GM23338 (cell line): Measurements from ENCODE around the gene ZFYVE28. TPM values are rescaled to one million over a fixed set of nuclear protein-coding genes. Genes with fewer than 3 reads are reported as not detected.

Source experiments
- ATAC-seq: fragments of 200-7000 bp; cut with Tn5 transposase; 3 replicates; pipeline ENCODE4 v1.9.1; 2020
- DNase-seq: peaks from one replicate; pipeline ENCODE4 v3.0.0-alpha.2; 2015; ENCODE audit warnings: low spot score
- H2AFZ ChIP-seq: fragments of 200-600 bp; sonication (generic); 2 replicates; pipeline ENCODE4 v1.8.0; 2016; ENCODE audit warnings: antibody characterized with exemption, mild to moderate bottlenecking, moderate library complexity
- H3F3A ChIP-seq: fragments of 200-600 bp; sonication (generic); replicated peaks from 2 replicates; pipeline ENCODE4 v1.8.0; 2017; ENCODE audit warnings: antibody characterized with exemption, mixed run types, low read depth
- H3K27ac ChIP-seq: fragments of 200-600 bp; sonication (generic); 2 replicates; pipeline ENCODE4 v1.6.1; 2016; ENCODE audit warnings: low read depth
- H3K27me3 ChIP-seq: fragments of 200-600 bp; sonication (generic); 2 replicates; pipeline ENCODE4 v1.8.0; 2016; ENCODE audit warnings: mild to moderate bottlenecking, mixed run types, moderate library complexity; ENCODE audit not compliant: insufficient read depth
- H3K36me3 ChIP-seq: fragments of 200-600 bp; sonication (generic); 2 replicates; pipeline ENCODE4 v1.8.0; 2016; ENCODE audit warnings: mild to moderate bottlenecking; ENCODE audit not compliant: insufficient read depth
- H3K4me1 ChIP-seq: fragments of 200-600 bp; sonication (generic); 2 replicates; pipeline ENCODE4 v1.8.0; 2016; ENCODE audit warnings: mild to moderate bottlenecking, moderate library complexity; ENCODE audit not compliant: insufficient read depth
- H3K4me2 ChIP-seq: fragments of 200-600 bp; sonication (generic); 2 replicates; pipeline ENCODE4 v1.7.1; 2017; ENCODE audit warnings: mixed run types
- H3K4me3 ChIP-seq: fragments of 200-600 bp; sonication (generic); 2 replicates; pipeline ENCODE4 v1.6.1; 2016; ENCODE audit warnings: mixed run types
- H3K79me2 ChIP-seq: fragments of 200-600 bp; sonication (generic); replicated peaks from 2 replicates; pipeline ENCODE4 v1.8.0; 2017; ENCODE audit warnings: mild to moderate bottlenecking; ENCODE audit not compliant: insufficient read depth
- H3K9me2 ChIP-seq: fragments of 200-600 bp; sonication (generic); 2 replicates; pipeline ENCODE4 v1.8.0; 2017; ENCODE audit not compliant: insufficient read depth
- H4K20me1 ChIP-seq: fragments of 200-600 bp; sonication (generic); replicated peaks from 2 replicates; pipeline ENCODE4 v1.8.0; 2017; ENCODE audit warnings: mild to moderate bottlenecking; ENCODE audit not compliant: insufficient read depth
- H3K27ac Mint-ChIP-seq: 2 replicates; pipeline ENCODE4 v1.8.0; 2020; ENCODE audit warnings: inconsistent platforms, mild to moderate bottlenecking, moderate library complexity, mixed read lengths
- H3K27me3 Mint-ChIP-seq: 3 replicates; pipeline ENCODE4 v1.8.0; 2022; ENCODE audit warnings: low read depth, mild to moderate bottlenecking, moderate library complexity, mixed read lengths, inconsistent platforms; ENCODE audit not compliant: insufficient read depth, poor library complexity
- H3K36me3 Mint-ChIP-seq: 3 replicates; pipeline ENCODE4 v1.8.0; 2021; ENCODE audit warnings: low read depth, mild to moderate bottlenecking, inconsistent platforms, moderate library complexity, mixed read lengths
- H3K4me1 Mint-ChIP-seq: 3 replicates; pipeline ENCODE4 v1.8.0; 2020; ENCODE audit warnings: mild to moderate bottlenecking, inconsistent platforms, mixed read lengths
- H3K4me3 Mint-ChIP-seq: 3 replicates; pipeline ENCODE4 v1.8.0; 2021; ENCODE audit warnings: moderate library complexity, mild to moderate bottlenecking, inconsistent platforms, mixed read lengths
- H3K9me3 Mint-ChIP-seq: 3 replicates; pipeline ENCODE4 v1.8.0; 2020; ENCODE audit warnings: moderate library complexity, mild to moderate bottlenecking, inconsistent platforms, mixed read lengths
- STAT1 ChIP-seq: IDR thresholded peaks from one replicate; pipeline ENCODE4 v1.6.1; 2016; ENCODE audit warnings: antibody characterized with exemption; ENCODE audit not compliant: unreplicated experiment
- polyA plus RNA-seq: library from polyadenylated mRNA; unstranded; fragments of >200 nt; fragmentation: Nextera tagmentation; extraction: Ambion mirVana; gene quantifications from 2 replicates; pipeline ENCODE4 v1.2.1, GENCODE V29; 2016
- total RNA-seq: library from RNA; depleted of rRNA; stranded (reverse); fragments of >200 nt; shearing (Covaris generic); gene quantifications from 2 replicates; pipeline ENCODE4 v1.2.3, GENCODE V29; 2014
- TF ChIP-seq, protein P1 (sequence below): fragments of 250-450 bp; sonication (Bioruptor Pico); IDR thresholded peaks from 2 replicates; pipeline ENCODE4 v1.5.0; 2020; ENCODE audit warnings: mild to moderate bottlenecking, moderate library complexity
- TF ChIP-seq, protein P2 (sequence below), 2 experiments: fragments of 200-600 bp in 1 of 2; sonication (generic) in 1 of 2; conservative IDR thresholded peaks; 2 replicates each; pipeline versions ENCODE4 v1.5.1 to v1.6.1; 2016 to 2017; ENCODE audit warnings: antibody characterized with exemption in 2 of 2, low read depth in 2 of 2, mild to moderate bottlenecking in 2 of 2, moderate library complexity in 1 of 2

The ZFYVE28 gene
- total and polyA plus RNA-seq, 2 experiments from 2014 or later, result 2.6 to 4.6 TPM

DNA sequence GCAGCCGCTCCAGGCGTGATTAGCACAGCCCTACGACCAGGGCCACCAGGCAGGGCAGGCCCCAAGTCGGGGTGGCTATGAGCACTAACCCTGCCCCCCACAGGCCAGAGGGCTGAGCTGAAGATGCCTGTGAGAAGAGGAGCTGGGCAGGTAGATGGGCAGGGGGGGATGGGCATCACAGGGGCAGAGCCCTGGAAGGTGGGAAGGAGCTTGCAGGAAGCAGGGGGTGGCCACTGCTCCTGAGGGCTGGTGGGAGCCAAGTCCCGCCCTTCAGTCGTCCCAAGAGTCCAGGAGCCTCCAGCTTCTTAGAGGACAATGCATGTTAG lies 149.3 kb downstream of the ZFYVE28 start:
- Histone ChIP-seq H3K27ac (no peak overlapping the region), H4K20me1 (no peaks in the 10 kb centered on the region), H3K36me3 (no peaks in the 10 kb centered on the region), H3K4me2 (peak overlapping the region; percentile 43; the same call in 1 of the 2 replicates), H3K79me2 (no peaks in the 10 kb centered on the region), H3F3A (no peaks in the 10 kb centered on the region), H3K4me3 (no peak overlapping the region), H3K27me3 (no peaks in the 10 kb centered on the region), H3K4me1 (peaks cover 9% of the 10 kb centered on the region), H3K9me2 (no peaks in the 10 kb centered on the region), H2AFZ (no peak overlapping the region; the same call in 1 of the 2 replicates)
- peaks cover 14% of the 10 kb centered on the region for H3K4me1 Mint-ChIP-seq
- peaks cover 6% of the 10 kb centered on the region for H3K27me3 Mint-ChIP-seq
- no peak overlapping the region for H3K27ac Mint-ChIP-seq
- DNase-seq (peak; percentile 53), ATAC-seq (peak; percentile 78)
- H3K36me3 Mint-ChIP-seq, result no peaks in the 10 kb centered on the region; the same call in 2 of the 3 replicates
- TF ChIP-seq, protein P1, sequence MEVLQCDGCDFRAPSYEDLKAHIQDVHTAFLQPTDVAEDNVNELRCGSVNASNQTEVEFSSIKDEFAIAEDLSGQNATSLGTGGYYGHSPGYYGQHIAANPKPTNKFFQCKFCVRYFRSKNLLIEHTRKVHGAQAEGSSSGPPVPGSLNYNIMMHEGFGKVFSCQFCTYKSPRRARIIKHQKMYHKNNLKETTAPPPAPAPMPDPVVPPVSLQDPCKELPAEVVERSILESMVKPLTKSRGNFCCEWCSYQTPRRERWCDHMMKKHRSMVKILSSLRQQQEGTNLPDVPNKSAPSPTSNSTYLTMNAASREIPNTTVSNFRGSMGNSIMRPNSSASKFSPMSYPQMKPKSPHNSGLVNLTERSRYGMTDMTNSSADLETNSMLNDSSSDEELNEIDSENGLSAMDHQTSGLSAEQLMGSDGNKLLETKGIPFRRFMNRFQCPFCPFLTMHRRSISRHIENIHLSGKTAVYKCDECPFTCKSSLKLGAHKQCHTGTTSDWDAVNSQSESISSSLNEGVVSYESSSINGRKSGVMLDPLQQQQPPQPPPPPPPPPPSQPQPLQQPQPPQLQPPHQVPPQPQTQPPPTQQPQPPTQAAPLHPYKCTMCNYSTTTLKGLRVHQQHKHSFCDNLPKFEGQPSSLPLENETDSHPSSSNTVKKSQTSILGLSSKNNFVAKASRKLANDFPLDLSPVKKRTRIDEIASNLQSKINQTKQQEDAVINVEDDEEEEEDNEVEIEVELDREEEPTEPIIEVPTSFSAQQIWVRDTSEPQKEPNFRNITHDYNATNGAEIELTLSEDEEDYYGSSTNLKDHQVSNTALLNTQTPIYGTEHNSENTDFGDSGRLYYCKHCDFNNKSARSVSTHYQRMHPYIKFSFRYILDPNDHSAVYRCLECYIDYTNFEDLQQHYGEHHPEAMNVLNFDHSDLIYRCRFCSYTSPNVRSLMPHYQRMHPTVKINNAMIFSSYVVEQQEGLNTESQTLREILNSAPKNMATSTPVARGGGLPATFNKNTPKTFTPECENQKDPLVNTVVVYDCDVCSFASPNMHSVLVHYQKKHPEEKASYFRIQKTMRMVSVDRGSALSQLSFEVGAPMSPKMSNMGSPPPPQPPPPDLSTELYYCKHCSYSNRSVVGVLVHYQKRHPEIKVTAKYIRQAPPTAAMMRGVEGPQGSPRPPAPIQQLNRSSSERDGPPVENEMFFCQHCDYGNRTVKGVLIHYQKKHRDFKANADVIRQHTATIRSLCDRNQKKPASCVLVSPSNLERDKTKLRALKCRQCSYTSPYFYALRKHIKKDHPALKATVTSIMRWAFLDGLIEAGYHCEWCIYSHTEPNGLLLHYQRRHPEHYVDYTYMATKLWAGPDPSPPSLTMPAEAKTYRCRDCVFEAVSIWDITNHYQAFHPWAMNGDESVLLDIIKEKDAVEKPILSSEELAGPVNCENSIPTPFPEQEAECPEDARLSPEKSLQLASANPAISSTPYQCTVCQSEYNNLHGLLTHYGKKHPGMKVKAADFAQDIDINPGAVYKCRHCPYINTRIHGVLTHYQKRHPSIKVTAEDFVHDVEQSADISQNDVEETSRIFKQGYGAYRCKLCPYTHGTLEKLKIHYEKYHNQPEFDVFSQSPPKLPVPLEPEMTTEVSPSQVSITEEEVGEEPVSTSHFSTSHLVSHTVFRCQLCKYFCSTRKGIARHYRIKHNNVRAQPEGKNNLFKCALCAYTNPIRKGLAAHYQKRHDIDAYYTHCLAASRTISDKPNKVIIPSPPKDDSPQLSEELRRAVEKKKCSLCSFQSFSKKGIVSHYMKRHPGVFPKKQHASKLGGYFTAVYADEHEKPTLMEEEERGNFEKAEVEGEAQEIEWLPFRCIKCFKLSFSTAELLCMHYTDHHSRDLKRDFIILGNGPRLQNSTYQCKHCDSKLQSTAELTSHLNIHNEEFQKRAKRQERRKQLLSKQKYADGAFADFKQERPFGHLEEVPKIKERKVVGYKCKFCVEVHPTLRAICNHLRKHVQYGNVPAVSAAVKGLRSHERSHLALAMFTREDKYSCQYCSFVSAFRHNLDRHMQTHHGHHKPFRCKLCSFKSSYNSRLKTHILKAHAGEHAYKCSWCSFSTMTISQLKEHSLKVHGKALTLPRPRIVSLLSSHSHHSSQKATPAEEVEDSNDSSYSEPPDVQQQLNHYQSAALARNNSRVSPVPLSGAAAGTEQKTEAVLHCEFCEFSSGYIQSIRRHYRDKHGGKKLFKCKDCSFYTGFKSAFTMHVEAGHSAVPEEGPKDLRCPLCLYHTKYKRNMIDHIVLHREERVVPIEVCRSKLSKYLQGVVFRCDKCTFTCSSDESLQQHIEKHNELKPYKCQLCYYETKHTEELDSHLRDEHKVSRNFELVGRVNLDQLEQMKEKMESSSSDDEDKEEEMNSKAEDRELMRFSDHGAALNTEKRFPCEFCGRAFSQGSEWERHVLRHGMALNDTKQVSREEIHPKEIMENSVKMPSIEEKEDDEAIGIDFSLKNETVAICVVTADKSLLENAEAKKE (CRISPR knock-in tag), result no peak
- no peak for TF ChIP-seq STAT1
- TF ChIP-seq, protein P2, sequence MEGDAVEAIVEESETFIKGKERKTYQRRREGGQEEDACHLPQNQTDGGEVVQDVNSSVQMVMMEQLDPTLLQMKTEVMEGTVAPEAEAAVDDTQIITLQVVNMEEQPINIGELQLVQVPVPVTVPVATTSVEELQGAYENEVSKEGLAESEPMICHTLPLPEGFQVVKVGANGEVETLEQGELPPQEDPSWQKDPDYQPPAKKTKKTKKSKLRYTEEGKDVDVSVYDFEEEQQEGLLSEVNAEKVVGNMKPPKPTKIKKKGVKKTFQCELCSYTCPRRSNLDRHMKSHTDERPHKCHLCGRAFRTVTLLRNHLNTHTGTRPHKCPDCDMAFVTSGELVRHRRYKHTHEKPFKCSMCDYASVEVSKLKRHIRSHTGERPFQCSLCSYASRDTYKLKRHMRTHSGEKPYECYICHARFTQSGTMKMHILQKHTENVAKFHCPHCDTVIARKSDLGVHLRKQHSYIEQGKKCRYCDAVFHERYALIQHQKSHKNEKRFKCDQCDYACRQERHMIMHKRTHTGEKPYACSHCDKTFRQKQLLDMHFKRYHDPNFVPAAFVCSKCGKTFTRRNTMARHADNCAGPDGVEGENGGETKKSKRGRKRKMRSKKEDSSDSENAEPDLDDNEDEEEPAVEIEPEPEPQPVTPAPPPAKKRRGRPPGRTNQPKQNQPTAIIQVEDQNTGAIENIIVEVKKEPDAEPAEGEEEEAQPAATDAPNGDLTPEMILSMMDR (conservative IDR thresholded peaks at IDR 0.05; ENCODE audit: low read depth in 2 of 2), result peak in 1 of 2 experiments; percentile 31; a peak in 1 of 4 replicates
- H3K4me3 Mint-ChIP-seq, result no peak overlapping the region; the same call in 2 of the 3 replicates
- no peaks in the 10 kb centered on the region for H3K9me3 Mint-ChIP-seq
